OCI-LY1 (cell line): ENCODE data around the gene RGS19.
A peak's percentile ranks its signal among the peaks of the same experiment; 100 is the strongest.

Experiments
- H2AFZ ChIP-seq: fragments of 200-600 bp; sonication (generic), shearing (Covaris generic); 2 replicates; pipeline ENCODE4 v1.6.0; 2014; ENCODE audit warnings: antibody characterized with exemption, mild to moderate bottlenecking, low read length
- H3F3A ChIP-seq: fragments of 200-600 bp; sonication (generic), shearing (Covaris generic); 2 replicates; pipeline ENCODE4 v1.6.0; 2014; ENCODE audit warnings: mild to moderate bottlenecking, antibody characterized with exemption, low read length, moderate library complexity; ENCODE audit not compliant: insufficient read depth
- H3K27ac ChIP-seq: fragments of 200-600 bp; sonication (generic); 2 replicates; pipeline ENCODE4 v1.5.1; 2014; ENCODE audit warnings: low read length, mixed run types, mild to moderate bottlenecking, low read depth; ENCODE audit not compliant: poor library complexity, severe bottlenecking
- H3K27me3 ChIP-seq: fragments of 200-600 bp; sonication (generic); 2 replicates; pipeline ENCODE4 v1.6.0; 2014; ENCODE audit warnings: antibody characterized with exemption, mild to moderate bottlenecking, low read length, moderate library complexity; ENCODE audit not compliant: insufficient read depth
- H3K36me3 ChIP-seq: fragments of 200-600 bp; sonication (generic); 2 replicates; pipeline ENCODE4 v1.6.1; 2014; ENCODE audit warnings: mild to moderate bottlenecking, antibody characterized with exemption, low read length, moderate library complexity, mixed read lengths; ENCODE audit not compliant: insufficient read depth
- H3K4me1 ChIP-seq: fragments of 200-600 bp; sonication (generic); 2 replicates; pipeline ENCODE4 v1.5.1; 2014; ENCODE audit warnings: mild to moderate bottlenecking, low read length, moderate library complexity; ENCODE audit not compliant: insufficient read depth, severe bottlenecking
- H3K4me2 ChIP-seq: fragments of 200-600 bp; sonication (generic), shearing (Covaris generic); 2 replicates; pipeline ENCODE4 v1.6.1; 2014; ENCODE audit warnings: low read length
- H3K4me3 ChIP-seq: fragments of 200-600 bp; sonication (generic); 2 replicates; pipeline ENCODE4 v1.5.1; 2014; ENCODE audit warnings: low read length, low read depth, mild to moderate bottlenecking, mixed read lengths; ENCODE audit not compliant: poor library complexity, severe bottlenecking
- H3K79me2 ChIP-seq: fragments of 200-600 bp; shearing (Covaris generic); 2 replicates; pipeline ENCODE4 v1.6.1; 2016; ENCODE audit warnings: mixed run types, low read length, mixed read lengths; ENCODE audit not compliant: insufficient read depth
- H3K9ac ChIP-seq: fragments of 200-600 bp; sonication (generic), shearing (Covaris generic); 2 replicates; pipeline ENCODE4 v1.6.1; 2014; ENCODE audit warnings: mild to moderate bottlenecking, low read length, mixed read lengths
- H3K9me2 ChIP-seq: fragments of 200-600 bp; sonication (generic), shearing (Covaris generic); 2 replicates; pipeline ENCODE4 v1.6.1; 2014; ENCODE audit warnings: low read depth, mild to moderate bottlenecking, low read length, mixed read lengths
- H3K9me3 ChIP-seq: fragments of 200-600 bp; shearing (Covaris generic); 2 replicates; pipeline ENCODE4 v1.6.1; 2014; ENCODE audit warnings: low read length, mixed read lengths
- H4K20me1 ChIP-seq: fragments of 200-600 bp; sonication (generic), shearing (Covaris generic); 2 replicates; pipeline ENCODE4 v1.6.0; 2016; ENCODE audit warnings: mild to moderate bottlenecking, low read length; ENCODE audit not compliant: insufficient read depth
- CTCF ChIP-seq: fragments of 200-600 bp; sonication (generic), shearing (Covaris generic); IDR thresholded peaks from 2 replicates; pipeline ENCODE4 v1.5.1; 2017; ENCODE audit warnings: mild to moderate bottlenecking, antibody characterized with exemption, low read length, moderate library complexity, mixed read lengths
- EZH2 ChIP-seq: fragments of 200-600 bp; sonication (generic), shearing (Covaris generic); IDR thresholded peaks from 2 replicates; pipeline ENCODE4 v1.8.0; 2017; ENCODE audit warnings: borderline replicate concordance, mixed run types, mild to moderate bottlenecking, antibody characterized with exemption, low read length, moderate library complexity, mixed read lengths

RGS19 gene

DNA sequence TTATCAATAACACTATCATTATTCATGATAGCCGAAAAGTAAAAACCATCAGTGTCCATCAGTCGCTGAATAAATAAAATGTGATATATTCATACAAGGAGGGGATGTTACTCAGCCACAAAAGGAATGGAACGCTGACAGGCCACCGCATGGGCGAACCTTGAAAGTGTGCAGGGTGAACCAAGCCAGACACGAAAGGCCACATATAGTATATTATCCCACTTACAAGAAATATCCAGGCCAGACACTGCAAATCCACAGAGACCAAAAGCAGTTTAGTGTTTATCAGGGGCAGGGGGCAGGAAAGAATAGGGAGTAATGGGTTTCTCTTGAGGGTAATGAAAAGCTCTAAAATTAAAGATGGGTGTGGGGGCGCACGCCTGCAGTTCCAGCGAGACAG lies 35.5 kb downstream of the RGS19 start:
- no peaks in the 10 kb centered on the region for H3K9me2 ChIP-seq
- peaks cover 14% of the 10 kb centered on the region; the same call in 1 of the 2 replicates for H3K27me3 ChIP-seq
- peaks cover 11% of the 10 kb centered on the region for H3K4me1 ChIP-seq
- H3K9me3 ChIP-seq, result no peaks in the 10 kb centered on the region
- no peak overlapping the region for H3K4me2 ChIP-seq
- H3F3A ChIP-seq, result no peaks in the 10 kb centered on the region
- no peaks in the 10 kb centered on the region for H4K20me1 ChIP-seq
- H3K4me3 ChIP-seq, result no peak overlapping the region
- TF ChIP-seq EZH2 (no peak), CTCF (no peak)
- no peak overlapping the region for H3K9ac ChIP-seq
- no peak overlapping the region for H2AFZ ChIP-seq
- H3K79me2 ChIP-seq, result no peaks in the 10 kb centered on the region
- H3K36me3 ChIP-seq, result no peaks in the 10 kb centered on the region
- H3K27ac ChIP-seq, result no peak overlapping the region

DNA sequence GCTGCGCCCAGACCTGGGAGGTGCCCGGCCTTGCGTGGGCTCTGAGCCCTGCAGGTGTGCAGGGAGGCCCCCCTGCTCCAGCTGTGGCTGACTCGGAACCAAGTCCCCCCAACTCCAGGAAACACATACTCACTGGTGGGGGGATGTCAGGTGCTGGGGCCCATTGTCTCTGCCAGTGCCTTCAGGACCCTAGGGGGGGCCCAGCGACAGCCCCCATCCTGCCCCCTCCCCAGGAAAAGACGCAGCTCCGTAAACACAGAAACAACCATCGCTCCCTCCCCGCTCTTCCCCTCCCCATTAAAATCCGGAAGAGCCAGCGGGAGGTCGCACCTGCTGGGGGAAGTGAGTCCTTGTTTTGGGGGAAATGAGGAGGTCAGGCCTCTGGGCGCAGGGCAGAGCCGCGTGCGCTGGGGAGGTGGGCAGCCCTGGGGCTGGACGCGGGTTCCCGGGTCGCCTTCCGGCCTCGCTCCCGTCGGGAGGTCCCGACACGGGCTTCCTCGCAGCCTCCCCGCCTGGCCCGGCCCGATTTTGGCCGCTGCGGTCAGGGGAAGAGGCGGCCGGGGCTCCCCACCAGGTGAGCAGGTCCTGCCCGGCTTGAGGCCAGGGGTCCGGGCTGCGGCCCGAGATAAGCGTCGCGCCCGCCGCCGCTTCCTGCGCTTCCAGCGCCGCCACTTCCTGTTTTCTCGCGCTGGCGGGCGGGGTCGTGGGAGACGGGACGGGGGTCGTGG lies 37.1 kb downstream of the RGS19 start:
- no peaks in the 10 kb centered on the region for H3K9me2 ChIP-seq
- peaks cover 22% of the 10 kb centered on the region for H3K4me1 ChIP-seq
- H3K4me2 ChIP-seq, result peak overlapping the region; percentile 33; the same call in 1 of the 2 replicates
- H4K20me1 ChIP-seq, result no peaks in the 10 kb centered on the region
- H3K27ac ChIP-seq, result no peak overlapping the region
- H3K36me3 ChIP-seq, result no peaks in the 10 kb centered on the region
- no peaks in the 10 kb centered on the region for H3K9me3 ChIP-seq
- H3K27me3 ChIP-seq, result peaks cover 14% of the 10 kb centered on the region; the same call in 1 of the 2 replicates
- H3K4me3 ChIP-seq, result peak overlapping the region; percentile 32
- TF ChIP-seq EZH2, result no peak
- TF ChIP-seq CTCF, result no peak
- H3K79me2 ChIP-seq, result no peaks in the 10 kb centered on the region
- no peaks in the 10 kb centered on the region for H3F3A ChIP-seq
- no peak overlapping the region for H2AFZ ChIP-seq
- no peak overlapping the region for H3K9ac ChIP-seq

- Histone ChIP-seq H3K4me2 (peak overlapping the region; percentile 33; the same call in 1 of the 2 replicates), H3F3A (no peaks in the 10 kb centered on the region), H3K36me3 (no peaks in the 10 kb centered on the region), H3K9me2 (no peaks in the 10 kb centered on the region), H2AFZ (no peak overlapping the region), H3K4me3 (peak overlapping the region; percentile 32), H3K79me2 (no peaks in the 10 kb centered on the region), H3K9ac (no peak overlapping the region), H3K27me3 (peaks cover 14% of the 10 kb centered on the region; the same call in 1 of the 2 replicates), H3K27ac (no peak overlapping the region), H3K4me1 (peaks cover 22% of the 10 kb centered on the region), H3K9me3 (no peaks in the 10 kb centered on the region), H4K20me1 (no peaks in the 10 kb centered on the region)
- TF ChIP-seq CTCF (no peak), EZH2 (no peak)
These were observed 37.6 kb downstream of the RGS19 start for GRCh38 chr20:64041781-64042053.
